Stimulated activated CD4-positive, alpha-beta T cell treated with anti-CD3 and anti-CD28 coated beads, Interleukin-4, amount 100 ng/mL, for 4 hours (primary cell): ENCODE results near the gene NRP2.

Experiments used
- DNase-seq, 2 experiments: peaks; one replicate each; pipeline ENCODE4 v3.0.0-alpha.2; 2020

NRP2 gene

DNA sequence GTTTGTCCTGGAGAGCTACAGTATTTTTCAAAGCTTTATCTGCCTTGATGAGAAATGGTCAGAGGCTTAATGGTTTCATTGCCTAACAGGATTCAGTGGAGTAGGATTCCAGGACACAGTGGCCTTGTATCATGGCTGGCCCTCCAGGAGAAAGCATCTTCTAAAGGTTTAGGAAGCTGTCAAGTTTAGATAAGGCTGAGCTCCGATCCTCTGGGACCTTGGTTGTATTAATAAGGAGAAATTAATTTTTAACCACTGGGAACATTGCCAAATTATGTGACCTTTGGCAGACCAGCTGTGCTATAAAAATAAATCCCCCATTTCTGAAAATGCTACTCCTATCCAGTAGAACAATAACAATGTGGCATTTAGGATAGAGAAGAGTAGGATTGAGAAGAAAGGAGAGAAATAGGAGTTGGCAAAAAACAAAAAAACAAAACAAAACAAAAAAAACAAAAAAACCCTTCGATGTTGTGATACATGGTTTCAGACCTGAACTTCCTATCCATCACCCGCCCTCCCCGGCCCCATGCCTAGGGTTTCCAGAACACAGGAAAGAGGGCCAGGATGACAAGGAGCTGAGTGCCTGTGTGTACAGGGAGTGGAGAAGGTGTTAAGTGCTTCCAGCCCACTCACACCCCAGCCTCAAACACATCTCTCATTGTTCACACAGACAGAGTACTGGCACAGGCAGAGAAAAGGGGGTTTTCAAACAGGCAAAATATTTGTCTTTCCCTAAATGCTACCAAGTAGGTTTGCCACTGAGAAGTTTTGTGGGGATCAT lies 6.3 kb downstream of the NRP2 start:
- no peak for DNase-seq

DNA sequence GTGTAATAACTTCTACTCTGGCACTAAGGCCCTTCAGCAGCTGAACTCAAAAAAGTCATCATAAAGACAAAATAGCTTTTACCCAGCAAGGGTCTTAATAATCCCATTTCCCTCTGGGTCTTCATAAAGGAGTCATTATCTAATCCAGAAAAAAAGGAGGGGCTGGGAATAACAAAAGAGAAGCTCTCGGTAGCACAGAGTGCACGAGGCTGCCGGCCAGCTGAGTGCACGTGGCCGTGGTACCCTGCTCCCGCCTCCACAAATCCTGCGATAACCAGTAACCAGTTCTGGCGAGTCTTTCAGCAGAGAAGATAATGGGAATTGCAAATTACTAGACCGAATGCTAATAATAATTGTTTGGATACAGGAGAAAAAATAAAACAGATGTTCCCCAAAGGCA lies 7.5 kb downstream of the NRP2 start:
- no peak for DNase-seq

DNA sequence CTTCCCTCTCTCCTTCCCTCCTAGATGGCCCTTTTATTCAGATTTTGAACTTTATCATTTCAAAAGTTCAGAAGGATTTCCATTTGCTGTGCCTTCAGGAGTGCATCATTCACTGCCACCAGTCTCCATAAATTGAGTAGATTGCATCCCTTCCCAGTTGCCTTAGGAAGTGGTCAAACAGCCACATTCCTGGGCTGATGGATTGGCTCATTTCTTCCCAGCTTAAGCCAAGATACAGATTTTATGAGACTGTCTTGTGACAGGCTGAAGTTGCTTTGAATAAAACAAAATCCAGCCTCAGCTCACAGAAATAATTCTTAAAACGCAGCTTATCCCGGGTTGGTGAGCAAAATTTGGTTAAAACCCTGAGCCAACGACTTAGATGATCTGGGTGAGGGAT lies 9.8 kb downstream of the NRP2 start:
- DNase-seq, result no peak

DNA sequence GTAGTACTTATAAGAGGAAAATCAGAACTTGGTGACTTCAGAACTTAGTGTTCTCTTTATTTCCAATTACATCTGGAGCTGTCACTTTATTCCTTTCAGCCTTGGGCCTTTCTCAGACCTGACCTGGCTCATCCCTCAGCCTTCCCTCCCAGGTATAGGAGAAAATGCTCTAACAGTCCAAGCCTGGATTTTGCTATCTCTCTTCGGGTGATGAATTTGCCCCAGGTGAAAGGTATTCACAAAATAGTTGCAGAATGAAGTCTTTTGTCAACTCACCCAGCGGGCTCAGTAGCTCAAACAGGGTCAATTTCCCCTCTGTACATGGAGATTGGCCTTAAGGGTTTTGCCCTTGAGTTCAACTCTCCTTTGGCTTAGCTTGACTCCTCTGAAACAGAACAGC lies 12.0 kb downstream of the NRP2 start:
- no peak for DNase-seq

DNA sequence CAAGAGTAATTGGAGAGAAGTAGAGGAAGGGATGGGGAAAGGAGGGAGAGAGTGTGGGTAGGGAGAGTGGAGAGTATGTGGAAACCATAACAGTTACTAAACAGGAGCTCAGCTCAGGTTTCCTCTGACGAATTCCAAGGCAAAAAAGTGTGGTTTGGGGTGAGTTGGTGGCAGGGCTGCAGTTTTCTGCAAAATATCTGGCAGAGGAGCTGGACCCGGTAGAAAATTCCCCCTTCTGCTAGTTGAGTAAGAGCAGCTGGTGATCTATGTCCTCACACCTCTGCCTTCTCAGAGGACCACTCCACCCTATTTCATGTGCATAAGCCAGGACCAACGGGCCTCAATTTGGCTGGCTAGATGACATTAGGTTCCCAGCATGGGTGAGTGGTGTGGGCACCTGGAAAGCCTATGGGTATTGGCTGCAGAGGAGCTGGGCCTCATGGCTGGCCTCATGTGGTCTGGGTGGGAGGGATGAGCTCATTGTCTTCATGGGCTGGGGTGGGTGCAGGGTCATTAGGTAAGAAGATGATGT lies 13.2 kb downstream of the NRP2 start:
- DNase-seq, result no peak

DNA sequence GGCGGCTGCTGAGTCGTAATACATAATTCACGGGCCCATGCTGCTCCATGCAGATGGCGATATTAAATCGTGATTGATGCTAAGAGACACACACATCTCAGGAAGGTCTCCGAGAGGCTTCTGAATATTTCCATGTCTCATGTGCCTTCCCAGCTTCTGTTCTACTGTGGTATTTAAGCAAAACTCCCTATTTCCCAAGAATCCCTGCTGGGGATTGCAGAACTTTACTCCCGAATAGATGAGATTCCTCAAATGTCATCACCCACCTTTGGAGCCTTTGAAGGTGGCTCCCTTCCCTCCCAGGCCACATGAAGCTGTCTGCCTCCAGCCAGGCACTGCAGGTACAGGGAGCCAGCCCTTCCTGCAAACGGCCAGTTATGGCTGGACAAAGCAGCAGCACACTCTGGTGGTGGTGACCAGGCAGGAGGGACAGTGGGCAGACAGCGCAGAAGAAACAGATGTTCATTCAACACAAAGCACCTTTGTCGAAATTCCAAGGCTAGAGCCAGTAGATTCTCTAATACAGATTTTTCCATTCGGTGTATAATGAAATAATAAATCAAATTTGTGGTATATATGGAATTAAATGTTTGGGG lies 14.1 kb downstream of the NRP2 start:
- no peak for DNase-seq

DNA sequence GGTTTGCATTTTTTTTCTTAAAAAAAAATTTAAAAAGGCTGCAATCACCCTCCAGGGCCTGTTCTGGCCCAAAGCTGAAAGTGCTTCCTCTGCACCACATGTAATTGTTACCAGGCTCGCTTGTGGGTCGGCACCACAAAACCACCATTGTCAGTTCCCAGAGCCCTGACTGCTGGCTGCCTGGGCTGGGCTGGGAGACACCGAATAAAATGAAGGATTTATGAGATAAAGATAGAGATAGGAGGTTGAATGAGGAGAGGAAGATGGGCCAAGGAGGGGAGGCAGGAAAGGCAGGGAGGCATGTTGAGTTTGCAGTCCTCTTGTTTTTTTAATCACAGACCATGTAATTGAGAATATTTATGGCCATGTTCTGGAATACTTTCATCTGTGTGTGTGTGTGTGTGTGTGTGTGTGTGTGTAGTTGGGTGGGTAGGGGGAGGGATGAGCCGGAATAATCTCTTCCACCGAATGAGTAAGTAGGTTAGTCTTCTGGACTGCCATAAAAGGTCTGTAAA lies 14.7 kb downstream of the NRP2 start:
- no peak for DNase-seq

DNA sequence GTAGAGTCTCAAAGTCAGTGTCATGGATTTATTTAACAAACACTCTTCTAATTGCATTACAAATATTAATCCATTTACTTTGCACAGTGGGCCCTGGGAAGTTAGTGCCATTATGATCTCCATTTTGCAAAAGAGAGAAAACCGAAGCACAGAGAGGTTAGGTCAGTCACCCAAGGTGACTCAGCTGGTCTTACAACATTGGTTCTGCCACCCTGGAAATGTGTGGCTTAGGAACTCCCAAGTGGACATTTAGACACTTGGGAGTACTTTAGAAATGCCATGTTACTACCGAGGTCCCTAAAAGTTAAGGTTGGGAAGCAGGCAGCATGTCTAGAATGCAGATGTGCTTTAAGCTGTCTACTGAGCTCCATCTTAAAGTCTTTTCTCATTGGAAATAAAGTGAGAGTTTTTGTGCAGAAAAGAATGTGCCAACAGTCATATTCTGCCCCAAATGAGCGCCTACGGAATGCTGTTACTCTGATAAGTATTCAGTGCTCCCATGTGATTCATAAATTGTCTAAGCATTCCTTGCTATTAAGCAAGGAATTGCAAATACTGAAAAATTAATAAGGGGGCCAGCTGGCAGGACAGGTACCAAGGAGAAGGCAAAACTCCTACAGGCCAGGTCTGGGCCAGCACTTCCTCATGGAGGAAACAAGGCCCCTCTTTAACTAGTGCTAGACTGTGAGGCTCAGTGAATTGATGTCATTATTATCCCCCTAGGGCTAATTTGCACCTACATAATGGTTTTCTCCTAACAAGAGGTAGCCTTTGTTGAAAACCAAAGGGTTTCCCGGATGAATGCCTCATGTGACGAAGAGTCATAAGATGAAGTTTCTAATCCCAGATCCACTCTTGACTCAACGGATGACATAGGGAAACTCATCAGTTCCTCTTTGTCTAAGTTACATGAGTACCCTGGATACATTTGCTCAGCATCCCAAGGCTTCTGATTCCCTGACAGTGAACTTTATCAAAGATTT lies 16.3 kb downstream of the NRP2 start:
- DNase-seq, result no peak

DNA sequence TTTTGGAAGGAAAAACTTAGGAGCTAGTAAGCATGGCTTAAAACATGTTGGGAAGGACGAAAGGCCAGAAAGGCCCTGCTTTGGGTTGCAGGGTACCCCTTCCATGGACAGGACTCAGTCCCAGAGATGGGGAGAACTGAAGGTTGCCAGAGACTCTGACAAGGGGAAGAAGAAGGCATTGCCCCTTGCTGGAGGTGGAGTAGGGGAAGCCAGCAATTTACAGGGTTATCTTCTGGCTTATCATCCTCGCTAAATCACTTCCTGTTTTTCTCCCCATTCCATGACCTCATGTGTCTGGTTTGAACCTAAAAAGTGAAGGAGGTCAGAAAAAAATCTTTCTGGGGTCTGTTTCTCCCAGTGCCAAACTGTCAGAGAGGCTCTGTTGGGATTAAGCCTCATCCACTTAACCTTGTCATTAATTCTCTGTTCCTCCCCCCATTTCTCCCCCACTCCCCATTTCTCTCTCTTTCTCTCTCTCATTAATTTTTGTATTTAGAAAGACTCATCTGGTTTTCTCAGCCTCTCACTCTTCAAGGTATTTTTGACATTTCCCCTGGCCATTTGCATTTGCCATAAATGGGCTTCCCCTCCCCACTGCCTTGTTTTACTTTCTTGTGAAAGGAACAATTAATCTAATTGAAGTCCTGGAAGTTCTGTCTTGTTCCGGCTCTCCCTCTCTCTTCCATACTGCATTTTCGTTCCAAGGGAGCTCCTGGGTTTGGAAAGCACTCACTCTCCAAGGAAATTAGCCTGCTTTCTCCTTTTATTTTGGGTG lies 17.4 kb downstream of the NRP2 start:
- no peak for DNase-seq

DNA sequence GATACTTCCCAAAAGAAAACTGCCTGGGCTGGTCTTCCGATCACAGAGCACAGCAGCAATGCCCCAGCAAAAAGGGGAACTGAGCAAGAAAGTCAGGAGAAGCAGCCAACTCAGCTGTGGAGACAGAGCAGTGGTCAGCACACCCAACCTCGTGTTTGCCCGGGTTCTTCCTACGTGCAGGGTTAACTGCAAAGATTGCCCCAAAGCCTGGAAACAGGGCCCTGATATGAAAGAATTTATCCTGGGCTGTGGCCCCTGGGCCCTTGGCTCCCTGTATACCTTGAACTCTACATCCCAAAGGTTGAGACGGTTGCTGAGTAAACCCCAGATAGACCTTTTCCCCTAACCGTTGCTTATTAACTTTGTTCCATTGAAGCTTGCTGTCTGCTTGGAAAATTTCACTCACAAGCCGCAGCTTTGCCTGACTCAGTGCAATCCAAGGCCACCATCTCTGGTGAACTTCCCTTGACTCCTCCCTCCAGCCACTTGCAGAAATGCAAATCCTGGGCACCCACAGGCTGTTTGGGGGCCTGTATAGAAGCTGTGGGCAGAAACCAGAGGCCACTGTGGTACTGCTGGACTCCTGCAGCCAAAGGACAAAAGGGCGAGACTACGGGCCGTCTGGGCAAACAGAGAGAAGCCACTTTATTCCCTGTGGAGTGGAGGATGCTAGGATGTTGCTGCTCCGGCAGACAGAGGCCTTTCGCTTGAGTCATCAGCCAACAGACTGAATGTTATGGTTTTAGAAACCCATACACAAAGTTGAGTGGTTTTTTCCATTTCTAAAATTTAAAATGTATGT lies 18.2 kb downstream of the NRP2 start:
- no peak for DNase-seq

DNA sequence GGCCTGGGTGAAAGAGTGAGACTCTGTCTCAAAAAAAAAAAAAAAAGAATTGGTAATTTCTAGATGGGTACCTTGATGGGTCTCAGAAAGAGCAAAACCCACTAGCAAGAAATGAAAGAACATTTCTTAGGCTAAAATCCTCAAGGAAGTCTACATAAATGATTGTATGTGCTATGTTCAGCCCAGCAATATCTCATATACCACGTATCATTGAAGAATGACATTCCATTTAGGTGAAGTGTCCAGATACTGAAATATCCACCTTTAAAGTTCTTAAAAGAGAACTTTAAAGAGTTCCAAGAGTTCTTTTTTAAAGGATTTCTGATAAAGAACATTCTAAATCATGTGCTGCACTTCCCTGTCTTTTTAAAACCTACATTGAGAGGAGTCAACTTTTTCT lies 19.2 kb downstream of the NRP2 start:
- no peak for DNase-seq

DNA sequence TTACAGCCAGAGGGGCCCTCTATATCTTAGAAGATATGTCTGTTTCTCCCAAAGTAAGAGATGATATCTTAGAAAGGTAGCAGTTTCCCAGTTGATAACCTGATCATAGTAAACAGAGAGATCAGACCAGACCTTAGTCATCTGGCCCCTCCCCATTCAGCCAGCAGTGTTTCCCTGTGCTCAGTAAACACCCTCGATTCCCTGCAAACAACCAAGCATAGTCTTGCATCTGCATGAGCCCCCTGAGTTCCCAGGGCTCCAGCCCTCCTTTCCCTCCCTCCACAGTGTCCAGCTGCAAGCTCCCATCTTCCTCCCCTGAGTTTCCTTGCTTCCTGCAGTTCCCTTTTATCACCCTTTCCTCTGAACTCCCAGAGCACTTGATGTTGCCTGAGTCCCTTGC lies 20.3 kb downstream of the NRP2 start:
- no peak for DNase-seq

DNA sequence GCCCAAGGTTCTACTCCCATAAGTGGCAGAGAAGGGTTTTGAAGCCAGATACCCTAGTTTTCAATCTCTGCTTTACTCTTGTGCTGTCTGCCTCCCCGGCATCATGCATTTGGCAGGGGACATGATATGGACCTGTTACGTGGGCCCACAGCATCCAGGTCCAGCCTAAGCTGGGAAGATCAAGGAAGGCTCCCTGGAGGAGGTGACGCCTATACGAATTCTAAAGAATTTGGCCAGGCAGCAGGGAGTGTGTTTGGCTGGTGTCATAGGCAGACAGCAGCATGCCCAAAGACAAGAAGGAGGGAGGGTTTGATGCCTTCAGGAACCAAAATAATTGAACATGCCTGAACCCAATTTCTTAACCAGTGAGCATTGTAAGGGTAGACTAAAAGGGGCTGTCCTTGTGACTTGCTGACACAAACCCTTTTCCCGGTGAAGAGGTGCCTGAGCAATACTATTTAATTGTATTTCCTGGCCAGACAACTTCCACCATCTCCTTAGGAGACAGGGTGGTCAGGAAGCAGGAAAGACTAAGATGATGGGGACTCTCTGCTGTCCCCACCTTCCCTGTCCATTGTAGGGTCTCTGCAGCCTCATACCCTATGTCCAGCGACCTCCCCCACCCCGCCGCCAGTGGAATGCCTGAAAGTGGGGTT lies 21.3 kb downstream of the NRP2 start:
- no peak for DNase-seq

DNA sequence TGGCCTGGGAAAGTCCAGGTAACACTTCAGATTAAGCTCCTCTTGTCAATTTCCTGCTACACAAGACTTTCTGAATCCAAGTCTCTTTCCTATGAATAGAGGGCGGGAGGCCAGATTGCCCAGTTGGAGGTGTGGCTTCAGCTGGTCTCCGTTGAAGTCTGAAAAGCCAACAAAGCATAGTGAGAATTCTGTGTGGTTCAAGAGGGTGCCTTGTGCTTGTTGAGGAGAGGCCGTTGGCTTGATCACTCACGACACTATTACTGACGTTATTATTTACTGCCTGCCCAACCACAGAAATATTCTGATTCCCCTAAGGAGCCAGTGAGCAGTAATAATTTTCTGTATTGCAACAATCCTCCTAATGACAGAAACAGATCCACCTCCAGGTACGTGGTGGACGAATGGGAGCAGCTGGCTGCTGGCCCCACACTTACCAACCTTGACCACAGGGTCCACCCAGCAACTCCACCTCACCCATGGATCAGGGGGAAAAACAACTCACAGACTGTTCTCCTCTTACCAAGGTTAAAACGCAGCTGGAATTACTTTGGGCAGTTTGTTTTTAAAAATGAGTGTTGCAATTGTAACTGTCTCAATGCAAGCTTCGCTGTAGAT lies 21.9 kb downstream of the NRP2 start:
- no peak for DNase-seq

DNA sequence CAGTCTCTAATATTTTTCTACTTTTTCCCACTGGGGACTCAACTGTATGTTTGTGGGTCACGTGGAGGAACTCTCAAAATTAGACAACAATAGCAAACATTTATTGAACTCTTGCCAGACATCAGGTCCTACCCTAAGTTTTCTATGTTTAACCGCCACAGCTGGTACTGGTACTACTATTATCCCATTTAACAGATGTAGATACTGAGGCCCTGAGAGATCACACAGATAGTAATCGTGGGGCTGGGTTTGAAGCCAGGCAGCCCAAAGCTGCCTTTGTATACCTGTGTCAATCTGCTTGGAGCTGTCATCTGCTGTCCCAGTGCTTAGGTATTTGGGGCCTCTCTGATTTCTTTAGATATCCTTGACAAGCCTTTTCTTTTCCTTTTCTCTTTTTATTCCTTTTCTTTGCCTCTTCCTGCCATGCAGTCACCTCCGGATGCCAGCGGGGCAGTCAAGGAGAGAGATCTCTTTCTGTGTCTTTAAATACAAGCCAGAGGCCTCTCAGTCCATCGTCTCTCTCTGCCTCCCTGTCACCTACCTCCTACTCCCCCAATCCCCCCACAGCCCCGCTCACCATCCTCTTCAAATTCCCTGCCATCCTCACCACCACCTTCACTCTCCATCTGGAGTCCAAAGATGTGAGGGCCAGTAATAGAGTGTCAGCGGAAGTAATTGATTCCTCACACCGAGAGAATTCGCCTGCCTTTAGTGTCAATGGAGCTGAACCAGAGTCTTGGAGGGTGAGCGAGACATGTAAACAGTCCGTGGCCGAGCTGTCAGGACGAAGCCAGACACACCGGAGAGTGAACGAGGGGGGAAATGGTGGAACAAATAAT lies 23.4 kb downstream of the NRP2 start:
- DNase-seq, result no peak

DNA sequence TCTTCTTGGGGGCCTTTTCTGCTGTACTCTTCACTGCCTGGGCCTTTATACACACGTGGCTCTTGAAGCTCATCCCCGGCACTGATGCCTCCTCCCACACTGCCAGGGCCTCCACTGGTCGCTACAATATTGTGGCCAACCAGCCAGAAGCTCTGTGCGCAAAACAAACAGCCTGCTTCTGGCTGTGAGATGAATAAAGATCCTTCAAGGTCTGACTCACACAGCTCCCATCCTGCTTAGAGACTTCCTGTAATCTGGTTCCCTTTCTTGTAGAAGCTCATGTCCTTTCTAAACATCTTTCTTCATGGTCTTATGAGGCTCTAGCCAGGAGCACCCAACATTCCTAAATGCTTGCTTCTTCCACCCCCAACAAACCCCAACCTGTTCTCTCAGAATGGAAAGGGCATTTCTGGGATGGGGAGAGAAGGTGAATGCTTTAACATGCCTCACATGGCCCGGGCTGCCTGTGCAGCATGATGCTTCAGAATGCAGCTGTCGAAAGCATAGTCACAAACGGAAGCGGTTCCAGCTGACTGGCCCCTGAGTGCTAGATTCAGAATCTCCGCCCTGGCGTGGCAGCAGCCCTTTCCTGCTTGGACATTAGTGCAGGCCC lies 24.6 kb downstream of the NRP2 start:
- DNase-seq, result peak in 1 of 2 experiments; percentile 40

DNA sequence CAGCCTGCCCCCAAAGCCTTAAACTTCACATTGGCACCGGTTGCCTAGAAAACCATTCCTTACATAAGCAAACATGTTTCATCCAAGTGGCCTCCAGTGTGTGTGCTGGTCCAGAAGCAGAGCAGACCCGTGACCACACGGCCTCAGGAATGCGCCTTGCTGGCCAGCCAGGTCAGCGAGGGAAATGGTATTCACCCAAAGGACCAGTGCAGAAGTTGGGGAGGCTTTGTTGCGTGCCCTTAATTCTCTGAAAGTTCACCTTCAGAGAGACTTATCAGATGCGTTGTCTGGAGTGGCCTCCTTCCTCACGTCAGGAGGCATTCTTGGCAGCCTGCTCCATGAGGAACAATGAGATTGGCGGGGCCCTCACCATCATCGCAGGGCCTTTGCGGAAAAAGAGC lies 25.9 kb downstream of the NRP2 start:
- DNase-seq, result no peak

DNA sequence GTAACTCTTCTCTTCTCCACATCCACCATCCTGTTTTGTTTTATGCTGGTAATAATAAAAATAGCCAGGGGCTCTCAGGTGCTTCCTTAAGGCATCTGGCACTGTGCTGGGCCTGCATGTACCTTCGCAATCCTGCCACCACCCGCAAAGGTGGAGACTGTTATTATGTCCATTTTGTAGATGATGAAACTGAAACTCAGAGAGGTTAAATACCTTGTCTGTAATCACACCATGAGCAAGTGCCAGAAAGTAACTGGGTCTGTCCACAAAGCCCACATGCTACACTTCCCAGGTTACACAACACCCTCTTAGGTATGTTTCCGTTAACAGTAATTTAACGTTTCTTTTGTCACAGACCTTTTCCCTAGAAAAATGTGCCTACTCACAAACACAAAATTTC lies 27.0 kb downstream of the NRP2 start:
- DNase-seq, result no peak

DNA sequence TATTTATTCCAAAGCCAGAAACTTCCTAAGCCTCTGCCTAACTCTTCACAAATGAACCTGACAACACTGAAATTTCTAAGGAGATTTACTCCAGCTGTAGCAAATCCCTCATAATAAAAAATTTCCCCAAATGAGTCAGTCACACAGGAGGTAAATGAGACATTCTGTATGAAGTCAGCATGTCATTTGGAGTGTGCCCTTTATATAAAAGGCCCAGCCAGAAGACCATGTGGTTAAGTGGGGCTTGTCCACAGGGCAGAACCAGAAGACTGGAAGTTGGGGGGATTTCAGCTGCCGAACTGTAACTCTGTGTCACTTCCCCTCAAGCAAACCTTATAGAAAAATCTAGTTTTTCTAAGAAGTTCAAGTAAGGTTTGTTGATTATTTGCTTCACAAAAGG lies 30.2 kb downstream of the NRP2 start:
- no peak for DNase-seq
